Activated naive CD4-positive, alpha-beta T cell treated with anti-CD3 and anti-CD28 coated beads for 36 hours (primary cell): ENCODE data around the gene MEF2C. TPM values are rescaled to one million over a fixed set of nuclear protein-coding genes. Genes with fewer than 3 reads are reported as not detected.

Source experiments
- CTCF ChIA-PET: fragments of 350-600 bp; sonication (Branson Sonifier 250); formaldehyde crosslinking; loops from one replicate; lab custom pipeline; 2021; ENCODE audit warnings: antibody characterized with exemption; lab: Charles Lee
- DNase-seq: peaks from one replicate; pipeline ENCODE4 v3.0.0-alpha.2; 2020
- H3K27ac Mint-ChIP-seq: one replicate; pipeline ENCODE4 v1.8.0; 2021; ENCODE audit warnings: mild to moderate bottlenecking, mixed read lengths
- H3K27me3 Mint-ChIP-seq: one replicate; pipeline ENCODE4 v1.8.0; 2021; ENCODE audit warnings: low read depth, mixed read lengths
- H3K36me3 Mint-ChIP-seq: one replicate; pipeline ENCODE4 v1.8.0; 2021; ENCODE audit warnings: low read depth, mixed read lengths
- H3K4me1 Mint-ChIP-seq: one replicate; pipeline ENCODE4 v1.8.0; 2021; ENCODE audit warnings: low read depth, mixed read lengths
- H3K4me3 Mint-ChIP-seq: one replicate; pipeline ENCODE4 v1.8.0; 2021; ENCODE audit warnings: mild to moderate bottlenecking, moderate library complexity, mixed read lengths
- H3K9me3 Mint-ChIP-seq: one replicate; pipeline ENCODE4 v1.8.0; 2021; ENCODE audit warnings: mixed read lengths
- intact Hi-C: fragments of 100-400 bp; cut with micrococcal nuclease; formaldehyde crosslinking; loops from one replicate; pipeline ENCODE4 v1.15.1; 2023
- total RNA-seq, 2 experiments: library from RNA; stranded (reverse); gene quantifications; one replicate each; pipeline ENCODE4 v1.2.3, GENCODE V29; 2021

Gene MEF2C
- total RNA-seq, 2 experiments from 2014 or later = not detected

DNA sequence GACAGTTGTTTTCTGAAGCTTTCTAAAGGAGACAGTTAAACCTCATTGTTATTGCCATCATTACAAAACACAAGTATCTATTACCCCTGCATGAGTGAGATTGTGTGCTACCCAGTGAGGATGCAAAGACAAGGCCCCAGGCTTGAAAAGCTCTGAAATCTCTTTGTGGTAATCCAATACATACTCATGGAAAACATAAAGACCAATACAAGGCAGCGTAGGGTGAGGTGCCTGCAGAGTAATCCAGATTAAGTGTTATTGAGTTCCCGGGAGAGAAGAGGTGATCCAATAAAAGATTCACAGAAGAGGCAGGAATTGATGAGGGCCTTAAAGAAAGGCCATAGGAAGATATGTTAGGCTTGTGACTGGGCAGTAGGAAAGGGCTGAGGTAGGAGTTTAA lies 150.1 kb downstream of the MEF2C start:
- Mint-ChIP-seq H3K36me3 (no peaks in the 10 kb centered on the region), H3K4me1 (peaks cover 4% of the 10 kb centered on the region), H3K4me3 (no peak overlapping the region), H3K27me3 (peaks cover 4% of the 10 kb centered on the region), H3K27ac (no peak overlapping the region), H3K9me3 (no peaks in the 10 kb centered on the region)
- CTCF ChIA-PET = interaction anchor here (0.7 to 0.9 kb wide), 2 partner anchors 33 to 88 kb away, joined by 3 read pairs; no protein-coding TSS in a partner anchor
- intact Hi-C loops = loop anchor here (5.0 kb wide), 2 partner anchors 99 to 149 kb away; partner anchors contain the start of gene MEF2C
- DNase-seq = no peak

DNA sequence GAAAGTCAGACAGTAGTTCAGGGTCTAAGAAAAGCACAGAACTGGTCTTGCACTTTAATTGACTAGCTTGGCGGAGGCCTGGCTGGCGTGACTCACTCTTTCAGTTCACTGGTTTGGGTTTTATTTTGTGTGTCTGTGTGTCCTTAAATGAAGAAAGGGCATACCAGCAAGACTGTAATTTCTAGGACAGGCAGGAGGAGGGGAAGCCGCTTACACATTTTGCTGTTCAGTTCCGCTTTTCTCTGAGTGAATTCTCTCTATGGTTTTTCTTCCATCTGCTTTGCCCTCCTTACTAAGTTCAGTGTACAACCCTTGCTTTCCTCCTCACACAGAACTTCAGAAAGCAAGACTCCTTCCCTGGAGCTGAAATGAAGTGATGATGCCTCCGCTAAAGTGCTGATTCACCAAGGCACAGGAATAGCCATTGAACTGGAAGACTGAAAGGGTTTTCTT lies 150.8 kb downstream of the MEF2C start:
- Mint-ChIP-seq H3K4me1 (peaks cover 4% of the 10 kb centered on the region), H3K4me3 (no peak overlapping the region), H3K9me3 (no peaks in the 10 kb centered on the region), H3K27me3 (peaks cover under 1% of the 10 kb centered on the region), H3K27ac (no peak overlapping the region), H3K36me3 (no peaks in the 10 kb centered on the region)
- CTCF ChIA-PET = interaction anchor here (0.7 to 0.9 kb wide), 3 partner anchors 32 to 89 kb away, joined by 3 to 4 read pairs (median 3); no protein-coding TSS in a partner anchor
- DNase-seq = no peak
- intact Hi-C loops = loop anchor here (5.0 kb wide), 2 partner anchors 100 to 150 kb away; partner anchors contain the start of gene MEF2C

GRCh38 chr5:88729829-88730182 lies 153.2 kb downstream of the MEF2C start:
- intact Hi-C loops = loop anchor here (1.0 to 5.0 kb wide), 7 partner anchors 102 to 1800 kb away; partner anchors contain the start of gene MEF2C
- Mint-ChIP-seq H3K36me3 (no peaks in the 10 kb centered on the region), H3K4me1 (peaks cover 4% of the 10 kb centered on the region), H3K9me3 (no peaks in the 10 kb centered on the region), H3K27ac (no peak overlapping the region), H3K27me3 (peaks cover 9% of the 10 kb centered on the region), H3K4me3 (no peak overlapping the region)
- no peak for DNase-seq
- CTCF ChIA-PET = interaction anchor here (0.7 to 3.8 kb wide), 19 partner anchors 10 to 1653 kb away, joined by 3 to 26 read pairs (median 3); no protein-coding TSS in a partner anchor

DNA sequence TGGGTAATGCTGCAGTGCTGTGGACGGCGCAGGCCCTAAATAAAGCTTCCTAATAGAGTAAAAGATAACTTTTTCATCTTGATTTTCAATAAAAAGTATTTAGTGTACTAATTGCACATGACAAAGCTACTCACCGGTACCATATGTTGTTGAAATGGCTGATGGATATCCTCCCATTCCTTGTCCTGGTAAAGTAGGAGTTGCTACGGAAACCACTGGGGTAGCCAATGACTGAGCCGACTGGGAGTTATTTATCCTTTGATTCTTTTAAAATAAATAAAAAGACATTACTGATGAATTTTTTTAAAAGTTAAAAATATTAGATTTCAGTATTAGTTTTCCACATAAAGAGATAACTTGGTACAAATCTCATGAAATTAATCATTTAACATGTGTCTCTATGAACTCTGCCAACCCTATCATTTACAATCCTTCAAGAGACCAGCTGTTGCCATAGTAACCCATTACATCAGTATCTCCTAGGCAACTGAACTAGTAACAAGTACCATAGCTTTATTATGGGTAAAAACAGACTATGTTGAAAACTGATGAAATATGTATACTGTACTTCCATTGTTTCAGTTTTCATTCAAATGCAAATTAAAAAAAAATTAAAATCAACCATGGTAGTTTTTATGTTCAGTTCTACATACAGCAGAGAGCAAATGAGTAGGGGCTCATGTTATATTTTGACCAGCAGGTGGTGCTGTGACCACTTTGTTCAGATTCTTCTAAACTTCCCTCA lies 153.7 kb downstream of the MEF2C start:
- H3K36me3 Mint-ChIP-seq = no peaks in the 10 kb centered on the region
- H3K4me3 Mint-ChIP-seq = no peak overlapping the region
- H3K27ac Mint-ChIP-seq = no peak overlapping the region
- CTCF ChIA-PET = interaction anchor here (0.6 to 6.3 kb wide), 25 partner anchors 11 to 1654 kb away, joined by 3 to 31 read pairs (median 4); no protein-coding TSS in a partner anchor
- intact Hi-C loops = loop anchor here (1.0 to 2.0 kb wide), 5 partner anchors 1456 to 1801 kb away; no protein-coding TSS in a partner anchor
- peak; percentile 76 for DNase-seq
- peaks cover 4% of the 10 kb centered on the region for H3K4me1 Mint-ChIP-seq
- H3K27me3 Mint-ChIP-seq = peaks cover 9% of the 10 kb centered on the region
- H3K9me3 Mint-ChIP-seq = no peaks in the 10 kb centered on the region

- no peak overlapping the region for H3K4me3 Mint-ChIP-seq
- no peaks in the 10 kb centered on the region for H3K36me3 Mint-ChIP-seq
- peaks cover 10% of the 10 kb centered on the region for H3K27me3 Mint-ChIP-seq
- intact Hi-C loops = loop anchor here (2.0 kb wide), 1 partner anchor 1707 kb away; no protein-coding TSS in a partner anchor
- no peaks in the 10 kb centered on the region for H3K4me1 Mint-ChIP-seq
- no peak overlapping the region for H3K27ac Mint-ChIP-seq
- no peaks in the 10 kb centered on the region for H3K9me3 Mint-ChIP-seq
- no peak for DNase-seq
- CTCF ChIA-PET = interaction anchor here (0.6 to 6.3 kb wide), 25 partner anchors 9 to 1543 kb away, joined by 3 to 31 read pairs (median 3); no protein-coding TSS in a partner anchor
Measured at GRCh38 chr5:88727705-88728313, 155.2 kb downstream of the MEF2C start.

- no peaks in the 10 kb centered on the region for H3K36me3 Mint-ChIP-seq
Measured at GRCh38 chr5:88725454-88725853, 157.5 kb downstream of the MEF2C start.

GRCh38 chr5:88724201-88724600 lies 158.8 kb downstream of the MEF2C start:
- Mint-ChIP-seq H3K9me3 (no peaks in the 10 kb centered on the region), H3K4me1 (no peaks in the 10 kb centered on the region), H3K4me3 (no peak overlapping the region), H3K27ac (no peak overlapping the region), H3K27me3 (peaks cover 23% of the 10 kb centered on the region), H3K36me3 (no peaks in the 10 kb centered on the region)
- CTCF ChIA-PET = interaction anchor here (0.7 to 6.3 kb wide), 3 partner anchors 159 to 942 kb away, joined by 3 to 31 read pairs (median 3); no protein-coding TSS in a partner anchor
- DNase-seq = no peak
- intact Hi-C loops = loop anchor here (1.0 kb wide), 1 partner anchor 943 kb away; no protein-coding TSS in a partner anchor

More at GRCh38 chr5:88725454-88725853, 157.5 kb downstream of the MEF2C start:
- intact Hi-C loops = no loop called here
- DNase-seq = no peak
- Mint-ChIP-seq H3K4me3 (no peak overlapping the region), H3K27me3 (peaks cover 19% of the 10 kb centered on the region), H3K9me3 (no peaks in the 10 kb centered on the region), H3K4me1 (no peaks in the 10 kb centered on the region), H3K27ac (no peak overlapping the region)
- CTCF ChIA-PET = interaction anchor here (0.7 to 6.3 kb wide), 2 partner anchors 944 to 1540 kb away, joined by 3 to 31 read pairs; no protein-coding TSS in a partner anchor

DNA sequence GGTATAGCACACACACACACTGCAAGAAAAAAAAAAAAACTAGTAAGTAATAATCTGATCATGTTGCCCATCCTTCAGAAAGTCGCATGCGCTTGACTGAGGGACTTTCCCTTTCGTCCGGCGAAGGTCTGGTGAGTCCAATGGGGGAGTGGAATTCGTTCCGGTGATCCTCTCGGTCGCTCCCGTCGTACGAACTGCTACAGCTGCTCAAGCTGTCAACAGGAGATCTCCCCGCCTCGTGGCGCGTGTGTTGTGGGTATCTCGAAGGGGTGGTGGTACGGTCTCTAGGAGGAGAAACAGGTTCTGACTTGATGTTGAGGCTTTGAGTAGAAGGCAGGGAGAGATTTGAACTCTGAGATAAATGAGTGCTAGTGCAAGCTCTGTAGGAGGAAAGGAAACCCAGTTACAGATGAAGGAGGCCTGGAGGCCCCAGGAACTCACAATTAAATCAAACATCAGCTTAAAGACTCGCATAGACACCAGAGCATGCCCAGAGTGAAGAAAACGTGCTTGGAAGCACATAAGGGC lies 160.4 kb downstream of the MEF2C start:
- Mint-ChIP-seq H3K9me3 (no peaks in the 10 kb centered on the region), H3K36me3 (no peaks in the 10 kb centered on the region), H3K4me3 (no peak overlapping the region), H3K27me3 (peaks cover 29% of the 10 kb centered on the region), H3K4me1 (no peaks in the 10 kb centered on the region), H3K27ac (no peak overlapping the region)
- DNase-seq = no peak
- CTCF ChIA-PET = interaction anchor here (0.7 to 6.3 kb wide), 2 partner anchors 12 to 941 kb away, joined by 7 to 31 read pairs; no protein-coding TSS in a partner anchor
- intact Hi-C loops = no loop called here

DNA sequence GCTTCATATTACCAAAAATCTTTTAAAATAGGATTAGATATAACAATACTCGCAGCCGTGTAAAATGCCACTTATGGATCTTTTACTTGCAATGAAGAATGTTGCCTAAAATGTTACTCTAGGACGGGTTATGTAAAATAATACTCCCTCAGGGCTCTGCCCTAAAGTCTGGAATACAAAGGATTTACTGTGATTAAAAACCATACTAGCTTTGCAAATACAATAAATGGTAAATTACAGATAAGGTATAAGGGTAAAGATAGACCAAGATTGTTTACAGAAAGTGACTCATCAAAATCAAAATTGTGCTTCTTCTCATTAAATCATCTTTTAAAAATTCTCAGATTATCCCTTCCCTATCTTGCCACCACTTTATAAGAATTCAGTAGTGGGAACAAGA lies 163.6 kb downstream of the MEF2C start:
- CTCF ChIA-PET = interaction anchor here (0.6 kb wide), 1 partner anchor 8 kb away, joined by 3 read pairs; no protein-coding TSS in a partner anchor
- Mint-ChIP-seq H3K9me3 (no peaks in the 10 kb centered on the region), H3K27ac (no peak overlapping the region), H3K4me3 (no peak overlapping the region), H3K27me3 (peaks cover 22% of the 10 kb centered on the region), H3K36me3 (no peaks in the 10 kb centered on the region), H3K4me1 (no peaks in the 10 kb centered on the region)
- intact Hi-C loops = no loop called here
- no peak for DNase-seq

GRCh38 chr5:88718736-88719135 lies 164.2 kb downstream of the MEF2C start:
- no peaks in the 10 kb centered on the region for H3K4me1 Mint-ChIP-seq
- H3K27me3 Mint-ChIP-seq = peaks cover 22% of the 10 kb centered on the region
- no peaks in the 10 kb centered on the region for H3K9me3 Mint-ChIP-seq

GRCh38 chr5:88716101-88716500 lies 166.9 kb downstream of the MEF2C start:
- H3K4me3 Mint-ChIP-seq = no peak overlapping the region
- H3K27me3 Mint-ChIP-seq = peaks cover 12% of the 10 kb centered on the region
- H3K9me3 Mint-ChIP-seq = no peaks in the 10 kb centered on the region
- H3K27ac Mint-ChIP-seq = no peak overlapping the region
- DNase-seq = no peak
- intact Hi-C loops = no loop called here
- no peaks in the 10 kb centered on the region for H3K36me3 Mint-ChIP-seq
- no peaks in the 10 kb centered on the region for H3K4me1 Mint-ChIP-seq
- CTCF ChIA-PET = no interaction called here

More at GRCh38 chr5:88718736-88719135, 164.2 kb downstream of the MEF2C start:
- Mint-ChIP-seq H3K36me3 (no peaks in the 10 kb centered on the region), H3K4me3 (no peak overlapping the region), H3K27ac (no peak overlapping the region)
- CTCF ChIA-PET = interaction anchor here (0.6 kb wide), 1 partner anchor 9 kb away, joined by 3 read pairs; no protein-coding TSS in a partner anchor
- intact Hi-C loops = no loop called here
- no peak for DNase-seq

GRCh38 chr5:88715503-88715902 lies 167.5 kb downstream of the MEF2C start:
- Mint-ChIP-seq H3K27me3 (peaks cover 15% of the 10 kb centered on the region), H3K9me3 (no peaks in the 10 kb centered on the region), H3K36me3 (no peaks in the 10 kb centered on the region), H3K27ac (no peak overlapping the region), H3K4me3 (no peak overlapping the region), H3K4me1 (no peaks in the 10 kb centered on the region)
- CTCF ChIA-PET = no interaction called here
- intact Hi-C loops = no loop called here
- DNase-seq = no peak
